Prostate gland (tissue), 2 donors: ENCODE measurements around the gene ARHGAP45. TPM values are rescaled to one million over a fixed set of nuclear protein-coding genes. Genes with fewer than 3 reads are reported as not detected.

Experiments used
- DNase-seq: peaks from one replicate; pipeline ENCODE4 v3.0.0-alpha.2; 2019; ENCODE audit warnings: low spot score
- H3K27ac ChIP-seq, 2 donors: fragments of 200-600 bp; sonication (generic); 2 replicates each; pipeline ENCODE4 v1.5.1; 2017 to 2019
- H3K27me3 ChIP-seq: fragments of 200-600 bp; sonication (generic); replicated peaks from 2 replicates; pipeline ENCODE4 v1.5.1; 2019; ENCODE audit not compliant: insufficient read depth
- H3K36me3 ChIP-seq, 2 donors: fragments of 200-600 bp; sonication (generic); 1 replicate in 1 of 2; 2 replicates in 1 of 2; pipeline versions ENCODE4 v1.5.1 to v1.8.1; 2017 to 2019
- H3K4me1 ChIP-seq: fragments of 200-600 bp; sonication (generic); replicated peaks from 2 replicates; pipeline ENCODE4 v1.5.1; 2019
- H3K4me3 ChIP-seq, 2 donors: fragments of 200-600 bp; sonication (generic); 2 replicates each; pipeline ENCODE4 v1.5.1; 2017 to 2019
- H3K9me3 ChIP-seq: fragments of 200-600 bp; sonication (generic); 2 replicates; pipeline ENCODE4 v1.5.1; 2017
- CTCF ChIP-seq, 4 experiments: fragments of 200-600 bp in 2 of 4; fragments of 450-650 bp in 2 of 4; sonication (generic) in 2 of 4; IDR thresholded peaks; 1 replicate in 3 of 4; 2 replicates in 1 of 4; pipeline ENCODE4 v1.5.1; 2016 to 2019; ENCODE audit warnings: antibody characterized with exemption in 4 of 4, mild to moderate bottlenecking in 2 of 4, moderate library complexity in 2 of 4
- POLR2A ChIP-seq: fragments of 450-650 bp; IDR thresholded peaks from one replicate; pipeline ENCODE4 v1.6.1; 2016; ENCODE audit warnings: antibody characterized with exemption, mild to moderate bottlenecking
- POLR2AphosphoS5 ChIP-seq: sonication (generic); formaldehyde crosslinking; IDR thresholded peaks from one replicate; pipeline ENCODE4 v1.6.1; 2017; ENCODE audit warnings: antibody characterized with exemption
- WGBS: methylation state at CpG from one replicate; pipeline ENCODE4 v1.1.5; 2018; 5-methylcytosine and 5-hydroxymethylcytosine counted together
- intact Hi-C: fragments of 100-400 bp; cut with DNase I; formaldehyde crosslinking; loops from one replicate; pipeline ENCODE4 v1.14.2; 2022
- total RNA-seq, 2 donors: library from RNA; depleted of rRNA; stranded (reverse); fragments of >200 nt; gene quantifications; one replicate each; pipeline ENCODE4 v1.1.0, GENCODE V29; 2016

Gene ARHGAP45
- total RNA-seq, 2 donors from 2014 or later, result 8.9 to 26.2 TPM

- no peak overlapping the region for H3K27ac ChIP-seq
- H3K4me3 ChIP-seq, result no peak overlapping the region
- TF ChIP-seq CTCF (IDR thresholded peaks at IDR 0.05), result no peak
- no peak for TF ChIP-seq POLR2AphosphoS5
- TF ChIP-seq POLR2A, result no peak
- H3K27me3 ChIP-seq, result peaks cover 2% of the 10 kb centered on the region
- DNase-seq, result no peak
- H3K9me3 ChIP-seq, result no peaks in the 10 kb centered on the region
- peaks cover 6% of the 10 kb centered on the region for H3K4me1 ChIP-seq
- intact Hi-C loops, result no loop called here
- H3K36me3 ChIP-seq, result no peaks in the 10 kb centered on the region
- WGBS, result 91% methylated on average over 17 of the region's 17 CpGs
Observed at GRCh38 chr19:1062387-1063029, 4.5 kb upstream of the ARHGAP45 start.

GRCh38 chr19:1063030-1063908 is 3.7 kb upstream of the ARHGAP45 start:
- no peaks in the 10 kb centered on the region for H3K9me3 ChIP-seq
- intact Hi-C loops, result no loop called here
- no peak overlapping the region for H3K27ac ChIP-seq
- peaks cover 6% of the 10 kb centered on the region for H3K4me1 ChIP-seq
- no peak overlapping the region for H3K4me3 ChIP-seq
- DNase-seq, result no peak
- no peaks in the 10 kb centered on the region for H3K36me3 ChIP-seq
- WGBS, result 94% methylated on average over 37 of the region's 37 CpGs
- TF ChIP-seq CTCF (IDR thresholded peaks at IDR 0.05), result no peak
- peaks cover 2% of the 10 kb centered on the region for H3K27me3 ChIP-seq

GRCh38 chr19:1063909-1064660 is 2.9 kb upstream of the ARHGAP45 start:
- 85% methylated on average over 37 of the region's 37 CpGs for WGBS
- H3K4me3 ChIP-seq, result no peak overlapping the region
- peaks cover 6% of the 10 kb centered on the region for H3K4me1 ChIP-seq
- intact Hi-C loops, result no loop called here
- peaks cover 7% of the 10 kb centered on the region for H3K27me3 ChIP-seq
- no peak for DNase-seq
- no peaks in the 10 kb centered on the region for H3K36me3 ChIP-seq
- TF ChIP-seq CTCF (IDR thresholded peaks at IDR 0.05) (no peak), POLR2AphosphoS5 (no peak), POLR2A (no peak)
- H3K9me3 ChIP-seq, result no peaks in the 10 kb centered on the region
- no peak overlapping the region for H3K27ac ChIP-seq

GRCh38 chr19:1064661-1065605 is 2.0 kb upstream of the ARHGAP45 start:
- no peak for TF ChIP-seq POLR2A
- peak; percentile 30 for TF ChIP-seq POLR2AphosphoS5
- TF ChIP-seq CTCF (IDR thresholded peaks at IDR 0.05), result peak; percentile 34 to 88 (median 51)
- Histone ChIP-seq H3K27me3 (peaks cover 9% of the 10 kb centered on the region), H3K4me3 (no peak overlapping the region), H3K4me1 (peaks cover 6% of the 10 kb centered on the region), H3K36me3 (no peaks in the 10 kb centered on the region), H3K9me3 (no peaks in the 10 kb centered on the region), H3K27ac (no peak overlapping the region)
- intact Hi-C loops, result no loop called here
- DNase-seq, result peak; percentile 38
- WGBS, result 16% methylated on average over 48 of the region's 60 CpGs
